Measurements from ENCODE around the gene PCK1.

GRCh38 chr20:57563522-57563921 is 2.6 kb downstream of the PCK1 start:
- no peak for TF ChIP-seq POLR2A (IDR thresholded peaks at IDR 0.05)
- TF ChIP-seq CTCF (IDR thresholded peaks at IDR 0.05): no peak
